ENCODE measurements around the gene CYP4V2.

Gene CYP4V2

DNA sequence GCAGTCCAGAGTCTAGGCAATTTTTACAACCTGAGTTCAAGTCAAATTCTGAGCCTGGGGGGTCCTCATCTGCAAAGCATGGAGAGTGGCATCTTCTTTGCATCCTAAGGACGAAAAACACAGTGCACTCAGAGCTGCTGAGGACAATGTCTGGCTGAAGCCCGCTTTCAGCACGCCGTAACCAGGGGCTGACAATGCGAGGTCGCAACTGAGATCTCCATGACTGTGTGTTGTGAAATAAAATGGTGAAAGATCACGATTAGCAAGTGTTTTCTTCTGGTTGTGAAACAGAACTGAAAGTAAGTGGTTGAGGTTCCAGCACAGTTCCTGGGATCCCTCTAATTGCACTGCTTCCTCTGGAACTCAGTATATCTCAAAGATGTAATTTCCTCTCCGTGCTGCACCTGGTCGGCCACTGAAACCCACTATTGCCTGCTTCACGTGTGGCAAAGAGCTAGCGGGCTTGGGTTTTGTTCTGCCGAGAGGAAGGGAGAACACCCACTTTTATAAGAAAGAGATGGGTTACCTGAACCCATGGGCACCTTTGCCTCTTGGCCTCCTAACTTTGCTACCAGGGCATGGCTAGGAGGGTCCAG is 66.9 kb downstream of the CYP4V2 start:
- no peaks in the 10 kb centered on the region for H3K36me3 ChIP-seq (ENCODE audit: low read depth)

DNA sequence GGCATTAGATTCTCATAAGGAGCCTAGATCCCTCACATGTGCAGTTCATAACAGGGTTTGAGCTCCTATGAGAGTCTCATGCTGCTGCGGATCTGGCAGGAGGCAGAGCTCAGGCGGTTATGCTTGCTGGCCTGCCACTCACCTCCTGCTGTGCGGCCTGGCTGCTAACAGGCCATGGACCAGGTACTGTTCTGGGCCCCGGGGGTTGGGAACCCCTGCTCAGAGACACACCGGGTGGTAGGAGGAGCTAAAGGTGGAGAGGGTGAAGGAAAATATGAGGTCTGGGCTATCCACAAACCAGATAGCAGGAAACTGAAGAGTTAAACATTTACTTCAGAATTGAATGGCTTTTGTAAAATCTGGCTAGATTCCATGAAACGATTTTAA is 68.7 kb downstream of the CYP4V2 start:
- DNase-seq (ENCODE audit: low spot score) (no peak), ATAC-seq (ENCODE audit: low read depth) (no peak)
- Histone ChIP-seq H3K36me3 (ENCODE audit: low read depth) (no peaks in the 10 kb centered on the region), H3K27me3 (ENCODE audit: insufficient read depth, poor library complexity, severe bottlenecking) (peaks cover 8% of the 10 kb centered on the region), H3K4me1 (ENCODE audit: insufficient read depth, poor library complexity, severe bottlenecking) (no peaks in the 10 kb centered on the region), H3K4me3 (ENCODE audit: severe bottlenecking) (no peak overlapping the region), H3K9me3 (ENCODE audit: severe bottlenecking) (no peaks in the 10 kb centered on the region), H3K27ac (ENCODE audit: poor library complexity, severe bottlenecking) (no peak overlapping the region)
- TF ChIP-seq, protein P1, sequence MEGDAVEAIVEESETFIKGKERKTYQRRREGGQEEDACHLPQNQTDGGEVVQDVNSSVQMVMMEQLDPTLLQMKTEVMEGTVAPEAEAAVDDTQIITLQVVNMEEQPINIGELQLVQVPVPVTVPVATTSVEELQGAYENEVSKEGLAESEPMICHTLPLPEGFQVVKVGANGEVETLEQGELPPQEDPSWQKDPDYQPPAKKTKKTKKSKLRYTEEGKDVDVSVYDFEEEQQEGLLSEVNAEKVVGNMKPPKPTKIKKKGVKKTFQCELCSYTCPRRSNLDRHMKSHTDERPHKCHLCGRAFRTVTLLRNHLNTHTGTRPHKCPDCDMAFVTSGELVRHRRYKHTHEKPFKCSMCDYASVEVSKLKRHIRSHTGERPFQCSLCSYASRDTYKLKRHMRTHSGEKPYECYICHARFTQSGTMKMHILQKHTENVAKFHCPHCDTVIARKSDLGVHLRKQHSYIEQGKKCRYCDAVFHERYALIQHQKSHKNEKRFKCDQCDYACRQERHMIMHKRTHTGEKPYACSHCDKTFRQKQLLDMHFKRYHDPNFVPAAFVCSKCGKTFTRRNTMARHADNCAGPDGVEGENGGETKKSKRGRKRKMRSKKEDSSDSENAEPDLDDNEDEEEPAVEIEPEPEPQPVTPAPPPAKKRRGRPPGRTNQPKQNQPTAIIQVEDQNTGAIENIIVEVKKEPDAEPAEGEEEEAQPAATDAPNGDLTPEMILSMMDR (IDR thresholded peaks at IDR 0.05; ENCODE audit: poor library complexity, severe bottlenecking) = no peak

More for the DNA sequence above, 66.9 kb downstream of the CYP4V2 start:
- no peak for DNase-seq (ENCODE audit: low spot score)
- H3K9me3 ChIP-seq (ENCODE audit: severe bottlenecking) = no peaks in the 10 kb centered on the region
- TF ChIP-seq, protein P1 (IDR thresholded peaks at IDR 0.05; ENCODE audit: poor library complexity, severe bottlenecking) = no peak
- peaks cover 8% of the 10 kb centered on the region for H3K27me3 ChIP-seq (ENCODE audit: insufficient read depth, poor library complexity, severe bottlenecking)
- H3K27ac ChIP-seq (ENCODE audit: poor library complexity, severe bottlenecking) = no peak overlapping the region
- H3K4me3 ChIP-seq (ENCODE audit: severe bottlenecking) = no peak overlapping the region
- ATAC-seq (ENCODE audit: low read depth) = no peak
- H3K4me1 ChIP-seq (ENCODE audit: insufficient read depth, poor library complexity, severe bottlenecking) = no peaks in the 10 kb centered on the region

Measured in RWPE2 (cell line).